ENCODE data around the gene TM4SF5.

The TM4SF5 gene

GRCh38 chr17:4771519-4772234 lies at the start of gene TM4SF5:
Gene TM4SF5 (plus strand): TSS chr17:4771886. CDS start chr17:4771923, 37 bp downstream.
- DNase-seq: no peak

DNA sequence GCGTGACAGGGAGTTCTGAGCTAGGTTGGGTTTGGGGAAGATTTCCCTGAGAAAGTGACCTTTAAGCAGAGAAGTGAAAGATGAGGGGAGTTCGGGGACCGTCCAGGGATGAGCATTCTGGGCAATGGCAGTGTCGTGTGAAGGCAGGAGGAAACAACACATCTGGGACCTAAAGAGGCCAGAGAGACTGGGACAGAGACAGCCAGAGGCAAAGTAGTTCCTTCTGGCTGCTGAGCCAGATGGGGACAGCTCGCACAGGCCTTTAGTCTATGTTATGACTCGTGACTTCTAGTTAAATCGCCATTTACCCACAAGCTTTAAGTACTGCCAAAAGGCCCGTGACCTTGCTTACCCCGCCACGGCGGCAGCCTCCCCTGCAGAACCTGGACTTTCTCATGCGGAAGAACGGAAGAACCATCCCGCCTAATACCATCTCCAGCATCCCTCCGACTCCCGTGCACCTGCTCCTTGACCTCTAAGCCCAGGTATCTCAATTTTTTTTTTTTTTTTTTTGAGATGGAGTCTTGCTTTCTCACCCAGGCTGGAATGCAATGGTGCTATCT lies 48.9 kb upstream of the TM4SF5 start:
- DNase-seq: no peak

DNA sequence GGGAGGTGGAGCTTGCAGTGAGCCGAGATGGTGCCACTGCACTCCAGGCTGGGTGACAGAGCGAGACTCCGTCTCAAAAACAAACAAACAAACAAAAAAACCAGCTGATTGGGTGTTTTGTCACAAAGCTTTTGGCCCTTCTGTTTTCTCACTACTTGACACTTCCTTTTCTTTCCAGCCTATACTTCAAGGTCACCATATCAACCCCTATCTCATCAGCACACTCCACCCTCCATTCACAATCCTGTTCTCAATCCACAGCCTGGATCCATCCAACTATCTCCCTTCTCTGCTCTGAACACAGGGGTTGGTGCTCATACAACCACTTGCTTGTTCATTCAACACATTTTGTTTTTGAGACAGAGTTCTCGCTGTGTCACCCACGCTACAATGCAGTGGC lies 47.0 kb upstream of the TM4SF5 start:
- DNase-seq: no peak

GRCh38 chr17:4725646-4726310 lies 45.9 kb upstream of the TM4SF5 start:
- DNase-seq: no peak

- DNase-seq: no peak
Measured at GRCh38 chr17:4728124-4728523, 43.6 kb upstream of the TM4SF5 start.

GRCh38 chr17:4733073-4733531 lies 38.6 kb upstream of the TM4SF5 start:
- DNase-seq: no peak

- no peak for DNase-seq
Measured at GRCh38 chr17:4734857-4735475, 36.7 kb upstream of the TM4SF5 start.

DNA sequence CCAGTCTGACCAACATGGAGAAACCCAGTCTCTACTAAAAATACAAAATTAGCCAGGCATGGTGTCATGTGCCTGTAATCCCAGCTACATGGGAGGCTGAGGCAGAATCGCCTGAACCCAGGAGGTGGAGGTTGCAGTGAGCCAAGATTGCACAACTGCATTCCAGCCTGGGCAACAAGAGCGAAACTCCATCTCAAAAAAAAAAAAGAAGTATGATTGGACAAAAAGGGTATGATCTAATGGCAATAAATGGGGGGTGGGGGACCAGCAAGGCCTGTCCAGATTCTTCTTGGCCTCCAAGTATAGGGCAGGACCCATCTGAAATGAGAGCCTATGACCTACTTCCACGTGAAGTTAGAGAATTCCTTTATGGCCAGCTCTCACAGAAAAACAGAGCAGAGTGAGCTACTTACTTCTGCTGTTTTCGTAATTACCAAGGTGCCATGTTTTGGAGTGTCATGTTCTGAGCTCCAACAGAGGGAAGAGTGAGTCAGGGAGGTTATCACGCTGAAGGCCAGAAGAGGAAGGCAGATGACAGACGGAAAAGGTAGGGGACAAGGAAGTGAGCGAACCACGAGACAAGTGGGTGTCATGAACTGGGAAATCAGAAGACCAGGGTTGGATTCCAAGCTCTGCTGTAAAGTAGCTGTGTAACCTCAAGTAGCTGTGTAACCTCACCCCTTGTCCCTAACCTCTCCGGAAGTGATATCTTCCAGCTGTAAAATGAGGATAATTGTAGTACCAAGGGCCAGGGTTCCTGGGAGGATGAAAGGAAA lies 35.6 kb upstream of the TM4SF5 start:
- DNase-seq: no peak

DNA sequence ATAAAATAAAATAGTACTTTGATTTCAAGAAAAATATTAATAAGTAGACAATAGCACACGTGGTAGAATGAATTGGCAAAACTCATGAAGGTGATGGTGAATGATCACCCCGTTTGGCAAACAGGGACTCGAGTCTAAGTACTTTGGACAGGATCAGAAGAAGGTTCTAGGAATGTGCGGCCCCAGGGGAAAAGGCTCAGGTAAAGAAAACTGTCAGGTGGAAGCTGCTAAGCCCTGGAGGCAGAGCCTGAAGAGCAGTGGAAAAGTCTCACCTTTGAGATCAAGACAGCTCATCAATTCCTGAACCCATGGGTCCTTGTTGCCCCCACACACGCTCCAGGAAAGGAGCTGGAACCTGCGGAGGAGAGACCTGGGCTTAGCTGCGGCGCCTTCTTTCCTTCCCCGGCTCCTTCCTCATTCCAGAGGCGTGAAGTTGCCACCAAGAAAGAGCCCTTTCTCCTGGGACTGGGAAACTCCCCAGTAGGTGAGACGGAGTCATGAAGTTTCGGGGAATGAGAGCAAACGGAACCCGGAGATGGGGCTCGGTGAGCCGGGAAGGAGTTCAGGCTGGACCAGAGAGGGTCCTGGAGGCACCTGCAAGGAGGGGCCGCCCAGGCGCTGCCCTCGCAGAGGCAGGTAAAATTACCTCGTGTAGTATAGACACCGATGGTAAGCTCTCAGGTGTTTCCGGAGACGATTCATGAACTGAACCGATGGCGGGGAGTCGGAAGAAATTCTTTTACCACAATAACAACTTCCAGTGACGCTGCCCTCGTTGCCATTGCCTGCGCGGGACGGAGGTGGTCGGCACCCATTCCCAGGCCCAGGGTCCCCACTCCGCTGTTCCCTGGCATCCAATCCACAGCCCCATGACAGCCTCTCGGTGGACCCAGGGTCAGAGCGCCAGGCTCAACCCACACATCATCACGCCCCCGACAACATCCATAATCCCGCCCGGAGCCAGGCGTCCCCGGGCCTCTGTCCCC lies 33.3 kb upstream of the TM4SF5 start:
- no peak for DNase-seq

DNA sequence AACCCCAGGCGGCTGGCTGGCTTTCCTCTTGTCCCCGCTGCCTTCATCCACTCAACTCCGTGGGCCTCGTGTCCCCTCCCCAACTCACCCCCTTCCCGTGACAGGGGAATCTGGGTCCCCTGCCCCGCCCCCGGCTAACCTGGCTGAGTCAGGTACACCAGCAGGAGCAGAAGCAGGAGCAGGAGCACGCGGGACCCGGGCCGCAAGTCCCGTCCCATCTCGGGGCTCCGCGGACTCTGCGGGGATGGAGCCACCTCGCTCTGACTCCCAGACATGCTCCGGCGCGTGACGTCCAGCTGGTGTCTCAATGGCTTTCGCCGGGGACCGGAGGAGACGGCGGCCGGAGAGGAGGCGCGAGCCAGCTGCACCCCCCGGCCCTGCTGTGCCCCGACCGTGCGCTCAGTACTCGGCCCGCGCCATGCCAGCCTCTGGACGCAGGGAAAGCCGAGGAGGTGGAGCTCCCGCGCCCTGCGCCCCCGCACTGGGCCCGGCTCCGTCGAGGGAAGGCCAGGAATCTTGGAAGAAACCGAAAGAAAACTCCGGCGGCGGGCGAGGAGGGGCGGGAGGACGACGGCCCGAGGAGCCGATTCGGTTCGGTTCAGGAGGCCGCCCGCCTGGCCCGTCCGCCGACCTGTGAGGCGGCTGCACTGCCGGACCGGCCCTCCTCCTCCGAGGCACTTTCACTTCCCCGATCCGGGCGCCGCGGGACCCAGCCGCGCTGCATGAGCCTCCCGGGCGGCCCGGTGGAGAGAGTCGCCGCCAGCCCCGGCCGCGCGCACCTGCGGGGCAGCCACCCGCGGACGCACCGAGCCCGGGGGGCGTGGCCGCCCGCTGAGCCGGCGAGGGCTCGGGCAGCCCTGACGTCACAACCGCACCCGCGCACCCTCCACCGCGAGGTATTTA lies 32.3 kb upstream of the TM4SF5 start, which contains the start of the genes CXCL16 and ZMYND15:
Gene CXCL16 (minus strand): TSS at position 807 of the 903 bp plus-strand sequence. CDS start 589 bp downstream, at position 218.
Gene ZMYND15 (plus strand): TSS at position 712 of the 903 bp plus-strand sequence. CDS start 716 bp downstream, outside the sequence.
- DNase-seq: no peak

GRCh38 chr17:4740025-4740351 lies 31.7 kb upstream of the TM4SF5 start:
- no peak for DNase-seq

DNA sequence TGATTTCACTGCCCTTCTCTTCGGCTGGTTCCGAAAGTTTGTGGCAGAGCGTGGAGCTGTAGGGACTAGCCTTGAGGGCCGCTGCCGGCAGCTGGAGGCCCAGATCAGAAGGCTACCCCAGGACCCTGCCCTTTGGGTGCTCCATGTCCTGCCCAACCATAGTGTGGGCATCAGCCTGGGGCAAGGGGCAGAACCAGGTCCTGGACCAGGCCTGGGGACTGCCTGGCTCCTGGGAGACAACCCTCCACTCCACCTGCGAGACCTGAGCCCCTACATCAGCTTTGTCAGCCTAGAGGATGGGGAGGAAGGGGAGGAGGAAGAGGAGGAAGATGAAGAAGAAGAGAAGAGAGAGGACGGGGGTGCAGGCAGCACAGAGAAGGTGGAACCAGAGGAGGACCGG lies 31.1 kb upstream of the TM4SF5 start:
- DNase-seq: no peak

GRCh38 chr17:4741544-4741943 lies 30.1 kb upstream of the TM4SF5 start:
- no peak for DNase-seq

- DNase-seq: no peak
Measured at GRCh38 chr17:4742133-4742532, 29.6 kb upstream of the TM4SF5 start.

DNA sequence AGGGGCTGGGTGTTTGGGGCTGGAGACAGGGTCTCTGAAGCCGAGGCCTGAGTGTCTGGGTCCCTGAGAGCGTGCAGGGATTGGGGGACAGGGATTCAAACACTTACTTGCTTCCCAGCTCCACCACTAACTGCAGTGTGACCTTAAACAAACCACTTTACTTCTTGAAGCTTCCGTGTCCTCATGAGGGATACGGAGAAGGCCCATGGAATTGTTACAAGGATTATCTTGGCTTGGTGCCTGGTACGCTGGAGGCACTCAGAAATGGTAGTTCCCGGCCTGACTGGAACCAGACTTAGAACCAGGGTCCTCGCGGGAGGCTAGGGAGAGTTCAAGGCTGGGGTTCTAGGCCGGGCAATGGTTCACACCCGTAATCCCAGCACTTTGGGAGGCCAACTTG lies 29.1 kb upstream of the TM4SF5 start:
- DNase-seq: no peak

- DNase-seq: no peak
Measured at GRCh38 chr17:4743216-4743615, 28.5 kb upstream of the TM4SF5 start.

- no peak for DNase-seq
Measured at GRCh38 chr17:4743898-4744297, 27.8 kb upstream of the TM4SF5 start.

DNA sequence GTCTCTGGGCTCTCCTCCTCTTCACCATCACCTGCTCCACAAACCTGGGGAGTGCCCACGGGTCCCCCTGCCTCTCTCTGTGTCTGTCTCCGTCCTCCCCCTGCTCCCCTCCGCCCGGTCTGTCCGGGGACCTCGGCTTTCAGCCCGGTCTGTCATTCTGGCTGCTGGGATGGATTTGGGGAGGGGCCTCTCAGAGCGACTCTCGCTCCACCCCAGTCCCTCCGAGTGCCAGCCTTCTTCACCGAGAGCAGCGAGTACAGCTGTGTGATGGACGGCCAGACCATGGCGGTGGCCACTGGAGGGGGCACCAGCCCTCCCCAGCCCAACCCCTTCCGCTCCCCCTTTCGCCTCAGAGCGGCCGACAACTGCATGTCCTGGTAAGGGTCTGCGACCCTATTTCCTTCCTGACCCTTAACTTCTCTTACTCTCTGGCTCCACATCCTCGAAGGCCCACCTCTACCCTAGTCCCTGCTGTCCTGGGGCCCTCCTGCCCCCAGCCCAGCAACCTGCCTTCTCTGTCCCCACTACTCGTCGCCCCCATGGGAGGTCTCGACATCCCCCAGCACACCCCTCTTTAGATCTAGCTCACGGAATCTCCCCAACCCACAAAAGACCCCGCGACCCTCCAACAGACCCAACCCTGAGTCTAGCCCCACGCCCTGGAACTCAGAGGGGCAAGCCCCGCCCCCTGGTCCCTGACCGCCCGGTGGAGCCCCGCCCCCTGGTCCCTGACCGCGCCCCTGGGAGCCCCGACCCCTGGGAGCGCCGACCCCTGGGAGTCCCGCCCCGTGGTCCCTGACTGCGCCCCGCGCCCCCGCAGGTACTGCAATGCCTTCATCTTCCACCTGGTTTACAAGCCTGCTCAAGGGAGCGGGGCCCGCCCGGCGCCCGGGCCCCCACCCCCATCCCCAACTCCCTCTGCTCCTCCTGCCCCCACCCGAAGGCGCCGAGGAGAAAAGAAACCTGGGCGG lies 26.4 kb upstream of the TM4SF5 start:
- DNase-seq: no peak

GRCh38 chr17:4747847-4748246 lies 23.8 kb upstream of the TM4SF5 start:
- no peak for DNase-seq

Measured in NCI-H1417 treated with DMSO at 0.1 percent for 48 hours (cell line).